ENCODE results near the gene GLO1.

GRCh38 chr6:38636027-38636426 is 66.9 kb downstream of the GLO1 start:
- no peak for TF ChIP-seq CTCF (conservative IDR thresholded peaks at IDR 0.05; ENCODE audit: low read depth in 2 of 2)
- TF ChIP-seq EZH2 (IDR thresholded peaks at IDR 0.05; ENCODE audit: low read depth, unreplicated experiment) = no peak
- no peak for TF ChIP-seq POLR2AphosphoS5 (IDR thresholded peaks at IDR 0.05; ENCODE audit: low read depth)
- no peak for TF ChIP-seq EZH2phosphoT487 (IDR thresholded peaks at IDR 0.05; ENCODE audit: unreplicated experiment)
- no peak for TF ChIP-seq REST (IDR thresholded peaks at IDR 0.05; ENCODE audit: unreplicated experiment)
- no peak for TF ChIP-seq JUNB (IDR thresholded peaks at IDR 0.05; ENCODE audit: unreplicated experiment)
- no peak for TF ChIP-seq ZNF331 (CRISPR knock-in tag; IDR thresholded peaks at IDR 0.05; ENCODE audit: low read depth)
- TF ChIP-seq STAT1 (IDR thresholded peaks at IDR 0.05; ENCODE audit: unreplicated experiment) = no peak
- no peak for TF ChIP-seq NANOG (IDR thresholded peaks at IDR 0.05; ENCODE audit: borderline replicate concordance)

Measured in GM23338 (cell line).